ENCODE measurements around the gene OXSR1. TPM values are rescaled to one million over a fixed set of nuclear protein-coding genes. Genes with fewer than 3 reads are reported as not detected.
"Not testable (repeated sequence)": the region's sequence is repeated elsewhere in the genome, so short reads cannot be mapped to it uniquely, and the experiment has no call there.

The OXSR1 gene
- total RNA-seq, 1 donor from 2014 or later, result 32.1 TPM

DNA sequence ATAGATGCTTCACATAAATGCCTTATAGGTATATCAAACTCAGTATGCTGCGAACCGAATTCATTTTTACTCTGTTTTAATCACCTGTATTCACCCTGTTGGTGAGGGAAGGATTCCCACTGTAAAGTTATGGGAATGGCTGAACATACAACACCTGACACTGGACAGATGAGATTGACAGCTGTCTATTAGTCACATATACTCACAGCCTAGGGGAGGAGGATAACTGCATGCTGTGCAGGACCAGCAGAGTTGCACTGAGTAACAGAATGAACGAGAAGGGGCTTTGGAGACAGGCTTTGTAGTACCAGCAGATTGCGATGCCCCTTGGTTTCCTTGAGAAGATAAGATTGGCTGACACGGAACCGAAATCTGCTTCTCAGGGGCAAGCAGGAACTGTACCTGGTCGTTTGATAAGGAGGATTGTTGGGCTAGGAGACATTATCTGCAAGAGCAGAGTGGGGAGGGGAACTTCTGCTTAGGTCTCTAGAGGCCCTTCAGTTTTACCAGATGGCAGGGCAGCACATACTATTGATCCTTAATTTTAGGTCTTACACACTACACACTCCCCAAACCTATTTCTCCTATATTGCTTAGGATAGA lies 56.8 kb downstream of the OXSR1 start:
- DNase-seq (ENCODE audit: low read depth in 2 of 2), result no peak

DNA sequence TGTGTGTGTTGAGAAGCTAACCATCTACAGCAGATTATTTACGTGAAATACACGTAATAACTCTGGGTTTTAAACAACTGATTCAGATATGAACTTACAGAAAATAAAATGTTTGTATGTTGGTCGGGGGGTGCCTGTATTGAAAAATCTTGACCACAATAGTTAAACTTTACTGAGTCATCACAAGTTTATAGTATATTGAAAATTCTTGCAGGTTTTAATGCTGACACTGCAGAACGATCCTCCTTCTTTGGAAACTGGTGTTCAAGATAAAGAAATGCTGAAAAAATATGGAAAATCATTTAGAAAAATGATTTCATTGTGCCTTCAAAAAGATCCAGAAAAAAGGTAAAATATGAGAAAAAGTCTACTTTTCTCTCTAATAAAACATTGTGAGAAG lies 59.0 kb downstream of the OXSR1 start:
- DNase-seq (ENCODE audit: low read depth in 2 of 2), result no peak

DNA sequence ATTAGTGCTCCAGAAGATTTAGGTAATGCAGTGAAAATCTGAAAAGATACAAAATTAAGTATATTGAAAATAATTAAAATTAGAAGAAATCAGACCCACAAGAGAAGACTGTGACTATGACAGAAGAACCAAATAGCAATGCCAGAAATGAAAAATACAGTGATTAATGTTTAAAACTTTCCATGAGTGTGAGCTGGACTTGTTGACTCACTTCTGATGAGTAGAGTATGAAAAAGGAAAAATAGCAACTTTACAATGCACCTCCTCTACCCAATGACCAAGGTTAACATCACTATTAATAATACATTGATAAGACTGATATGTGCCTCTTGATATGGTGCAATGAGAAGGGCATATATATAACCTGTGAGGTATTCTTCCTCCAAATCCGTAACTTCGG lies 60.9 kb downstream of the OXSR1 start:
- DNase-seq (ENCODE audit: low read depth in 2 of 2), result peak in 1 of 2 donors; percentile 4

DNA sequence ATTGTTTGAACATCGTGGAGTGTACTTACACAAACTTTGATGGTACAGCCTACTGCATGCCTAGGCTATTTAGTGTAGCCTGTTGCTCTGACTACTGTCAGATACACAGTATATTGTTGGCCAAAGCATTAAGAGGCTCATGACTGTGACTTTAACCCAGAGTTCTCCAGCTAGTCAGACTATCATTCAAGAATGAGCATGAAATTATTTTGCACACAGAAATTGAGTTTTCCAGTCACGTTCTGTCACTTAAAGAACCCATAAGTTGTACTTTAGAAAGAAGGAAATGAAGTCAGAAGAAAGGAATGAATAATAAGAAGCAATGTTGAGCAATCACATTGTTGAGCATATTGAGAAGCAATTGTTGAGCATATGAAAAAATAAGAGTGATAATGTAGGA lies 62.7 kb downstream of the OXSR1 start:
- peak; percentile 10 to 36 for DNase-seq (ENCODE audit: low read depth in 2 of 2)

DNA sequence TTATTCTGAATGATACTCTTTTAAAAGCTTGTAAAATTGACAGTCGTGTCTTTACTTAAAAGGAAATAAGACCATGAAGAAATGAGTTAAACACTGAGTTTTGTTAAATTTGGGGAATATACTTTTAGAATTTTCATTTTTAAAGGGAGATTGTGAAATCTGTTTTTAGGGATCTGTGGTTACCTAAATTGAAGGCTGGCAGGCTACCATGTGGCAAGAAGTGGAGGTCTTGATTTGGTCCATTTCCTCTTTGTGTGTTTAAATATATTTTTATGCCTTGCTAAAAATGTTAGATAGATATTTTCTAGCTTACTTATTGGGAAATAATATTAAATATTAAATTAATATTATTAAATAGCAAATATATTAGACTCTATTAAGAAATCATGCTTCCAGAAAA lies 63.7 kb downstream of the OXSR1 start:
- no peak for DNase-seq (ENCODE audit: low read depth in 2 of 2)

DNA sequence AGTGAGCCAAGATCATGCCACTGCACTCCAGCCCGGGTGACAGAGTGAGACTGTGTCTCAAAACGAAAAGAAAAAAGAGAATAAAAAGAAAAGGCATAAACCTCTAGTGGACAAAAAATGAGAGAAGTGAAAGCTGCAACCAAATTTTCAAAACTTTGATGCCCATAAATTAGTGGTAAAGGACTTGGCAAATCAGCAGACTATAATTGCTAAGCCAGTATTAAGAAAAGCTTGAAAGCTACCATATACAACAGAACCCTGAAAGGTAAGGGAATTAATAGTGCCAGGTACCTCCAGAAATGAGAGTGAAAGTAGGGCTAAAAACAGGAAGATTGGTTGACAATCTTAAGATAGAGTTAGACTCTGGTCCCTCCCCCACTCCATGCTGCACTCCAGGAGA lies 67.4 kb downstream of the OXSR1 start:
- DNase-seq (ENCODE audit: low read depth in 2 of 2), result no peak

DNA sequence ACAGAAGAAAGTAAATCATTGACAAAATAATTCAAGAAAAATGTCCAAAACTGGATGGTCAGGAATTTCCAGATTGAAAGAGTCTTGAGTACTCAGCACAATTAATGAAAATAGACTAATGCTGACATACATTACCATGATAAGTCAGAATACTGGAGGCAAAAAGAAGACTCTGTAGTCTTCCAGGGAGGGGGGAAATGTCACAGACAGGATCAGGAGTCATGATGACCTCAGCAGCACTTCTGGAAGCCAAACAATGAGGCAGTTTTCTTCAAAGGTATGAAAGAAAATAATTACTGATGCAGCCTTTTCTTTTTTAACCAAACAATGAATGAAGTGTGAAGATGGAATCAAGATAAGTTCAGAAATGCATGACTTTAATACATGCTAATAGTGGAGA lies 70.1 kb downstream of the OXSR1 start:
- DNase-seq (ENCODE audit: low read depth in 2 of 2), result peak in 1 of 2 donors; percentile 18

DNA sequence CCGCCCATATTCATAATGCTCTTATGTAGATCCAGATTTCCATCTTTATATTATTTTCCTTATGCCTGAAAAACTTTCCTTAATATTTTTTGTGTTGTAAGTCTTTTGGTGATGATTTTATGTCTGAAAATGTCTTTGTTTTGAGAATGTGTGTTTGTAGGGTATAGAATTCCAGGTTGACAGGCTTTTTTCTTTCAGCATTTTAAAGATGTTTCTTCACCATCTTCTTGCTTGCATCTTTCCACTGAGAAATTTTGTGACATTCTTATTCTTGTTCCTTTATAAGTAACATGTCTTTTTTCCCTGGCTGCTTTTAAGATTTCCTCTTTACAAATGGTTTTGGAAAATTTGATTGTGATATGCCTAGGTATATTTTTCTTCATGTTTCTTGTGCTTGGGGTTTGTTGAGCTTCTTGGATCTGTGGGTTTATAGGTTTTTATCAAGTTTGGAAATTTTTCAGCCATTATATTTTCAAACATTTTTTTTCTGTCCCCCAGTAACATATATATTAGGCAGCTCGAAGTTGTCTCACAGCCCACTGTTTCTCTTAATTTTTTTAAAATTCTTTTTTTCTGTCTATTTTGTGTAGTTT lies 73.2 kb downstream of the OXSR1 start:
- DNase-seq (ENCODE audit: low read depth in 2 of 2), result no peak

DNA sequence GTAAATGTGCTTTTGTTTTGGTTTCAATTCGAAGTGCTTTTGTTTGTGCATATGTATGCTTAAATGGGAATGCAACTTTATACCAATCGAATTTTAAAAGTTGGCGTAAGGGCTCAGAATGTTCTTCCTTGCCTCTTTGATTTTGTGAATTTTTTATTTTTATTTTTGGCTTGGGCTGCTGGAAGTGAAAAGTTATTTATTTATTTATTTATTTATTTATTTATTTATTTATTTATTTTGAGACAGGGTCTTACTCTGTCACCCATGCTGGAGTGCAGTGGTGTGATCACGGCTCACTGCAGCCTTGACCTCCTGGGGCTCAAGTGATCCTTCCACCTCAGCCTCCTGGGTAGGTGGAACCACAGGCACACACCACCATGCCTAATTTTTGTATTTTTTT lies 77.5 kb downstream of the OXSR1 start:
- not testable (repeated sequence) for DNase-seq (ENCODE audit: low read depth in 2 of 2)

DNA sequence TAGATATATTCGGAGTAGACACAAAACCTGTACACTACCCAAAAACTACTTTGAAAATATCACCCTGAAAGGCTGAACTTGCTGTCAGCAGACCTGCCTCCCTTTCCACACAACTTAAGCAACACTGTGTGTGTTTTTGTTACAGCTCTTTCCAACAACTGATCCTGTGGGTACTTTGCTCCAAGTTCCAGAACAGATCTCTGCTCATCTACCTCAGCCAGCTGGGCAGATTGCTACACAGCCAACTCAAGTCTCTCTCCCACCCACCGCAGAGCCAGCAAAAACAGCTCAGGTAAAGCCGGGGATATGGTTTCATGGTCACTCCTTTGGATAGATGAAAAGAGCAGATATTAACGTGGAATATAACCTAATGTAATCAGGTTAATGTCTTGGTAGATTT lies 80.6 kb downstream of the OXSR1 start:
- no peak for DNase-seq (ENCODE audit: low read depth in 2 of 2)

DNA sequence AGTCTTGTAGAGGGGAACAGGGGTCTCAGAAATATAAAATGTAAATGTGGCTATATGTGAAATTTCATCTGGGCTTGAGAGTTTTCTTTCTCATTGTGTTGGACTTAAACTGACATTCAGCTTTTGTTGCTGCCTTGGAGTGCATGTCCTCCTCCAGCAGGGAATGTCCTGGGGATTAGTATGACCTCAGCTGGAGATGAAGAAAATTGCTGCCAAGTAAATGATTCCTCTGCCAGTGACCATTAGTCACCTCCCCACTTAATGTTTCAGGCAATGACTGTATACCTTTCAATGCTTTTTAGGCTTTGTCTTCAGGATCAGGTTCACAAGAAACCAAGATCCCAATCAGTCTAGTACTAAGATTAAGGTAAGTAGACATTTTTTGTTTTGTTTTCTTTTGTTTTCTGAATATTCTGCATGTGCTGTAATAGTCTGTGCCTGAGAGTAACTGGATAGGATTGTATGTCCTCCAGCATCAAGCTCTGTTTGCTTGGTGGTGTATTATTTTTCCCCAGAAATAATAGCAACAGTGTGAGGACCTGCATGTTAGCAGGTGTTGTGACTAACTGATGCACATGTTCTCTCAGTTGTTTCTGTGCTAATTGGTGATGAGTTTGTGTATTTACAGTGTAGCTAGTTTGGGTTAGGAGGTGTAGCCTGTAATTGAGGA lies 82.2 kb downstream of the OXSR1 start:
- DNase-seq (ENCODE audit: low read depth in 2 of 2), result peak; percentile 31 to 86

DNA sequence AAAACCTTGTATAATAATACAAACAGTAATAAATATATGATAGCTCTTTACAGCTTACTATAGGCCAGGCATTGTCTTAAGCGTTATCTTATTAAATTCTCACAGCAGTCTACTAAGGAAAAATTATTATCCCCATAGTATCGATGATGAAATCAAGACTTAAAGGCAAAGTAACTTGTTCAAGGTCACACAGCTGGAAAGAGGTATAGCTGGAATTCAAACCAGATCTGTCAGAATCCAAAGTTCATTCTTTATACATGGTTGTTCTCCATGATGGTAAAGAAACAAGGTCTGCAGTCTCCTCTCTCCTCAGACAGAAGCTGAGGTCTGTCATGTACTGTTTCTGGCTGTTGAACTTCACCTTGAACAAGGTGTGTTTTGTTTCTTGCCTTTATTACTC lies 84.9 kb downstream of the OXSR1 start:
- DNase-seq (ENCODE audit: low read depth in 2 of 2), result no peak

DNA sequence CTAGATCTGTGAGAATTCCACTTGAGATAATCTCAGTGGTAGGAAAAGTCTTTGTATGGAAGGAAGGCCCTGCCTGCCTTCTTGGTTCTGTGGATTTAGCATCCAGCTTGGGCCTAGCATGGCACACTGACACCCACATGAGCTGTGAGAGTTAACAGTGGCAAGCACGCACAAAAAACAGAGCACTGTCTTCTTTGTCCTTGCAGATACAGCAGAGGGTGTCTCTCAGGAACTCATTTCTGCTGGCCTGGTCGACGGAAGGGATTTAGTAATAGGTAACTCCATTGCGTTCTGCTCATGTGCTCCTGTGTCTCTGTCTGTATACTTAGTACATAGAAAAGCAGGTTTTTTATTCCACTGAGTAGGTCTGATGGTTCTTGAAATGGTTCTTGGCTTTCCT lies 85.9 kb downstream of the OXSR1 start:
- DNase-seq (ENCODE audit: low read depth in 2 of 2), result no peak

DNA sequence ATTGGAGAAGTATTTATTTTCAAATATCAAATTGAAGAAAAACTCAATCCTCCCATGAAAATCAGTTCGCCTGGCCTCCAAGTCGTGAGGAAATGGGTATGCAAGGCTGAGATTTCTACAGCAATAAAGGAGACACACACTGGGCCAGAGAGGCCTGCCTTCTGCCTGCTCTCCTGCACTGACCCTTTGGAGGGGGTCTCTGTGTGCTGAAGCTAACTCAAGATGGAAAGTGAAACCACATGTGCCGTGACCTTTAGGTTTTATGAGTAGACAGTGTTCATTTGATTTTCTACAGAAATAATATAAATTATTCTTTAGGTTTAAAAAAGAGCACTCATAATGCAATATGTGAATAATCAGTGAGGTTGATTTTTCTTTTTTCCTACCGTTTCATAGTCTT lies 88.4 kb downstream of the OXSR1 start:
- no peak for DNase-seq (ENCODE audit: low read depth in 2 of 2)

DNA sequence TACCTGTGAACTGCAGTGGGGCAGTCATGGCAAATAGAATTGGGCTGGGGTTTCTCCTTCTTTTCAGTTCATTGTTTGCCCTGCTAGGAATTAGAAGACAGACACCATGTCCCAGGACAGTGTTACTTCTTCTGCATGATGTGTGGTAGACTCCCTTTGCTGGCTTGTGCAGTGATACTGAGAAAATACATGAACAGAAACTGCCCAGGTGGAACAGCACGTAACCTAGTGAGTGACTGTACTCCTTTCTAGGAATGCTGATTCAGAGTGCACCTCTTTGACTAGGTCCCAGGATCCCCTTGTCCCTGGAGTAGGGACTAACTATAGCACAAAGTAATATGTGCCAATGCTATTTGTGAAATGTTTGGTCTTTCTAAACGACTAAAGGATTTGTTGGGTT lies 89.5 kb downstream of the OXSR1 start:
- no peak for DNase-seq (ENCODE audit: low read depth in 2 of 2)

DNA sequence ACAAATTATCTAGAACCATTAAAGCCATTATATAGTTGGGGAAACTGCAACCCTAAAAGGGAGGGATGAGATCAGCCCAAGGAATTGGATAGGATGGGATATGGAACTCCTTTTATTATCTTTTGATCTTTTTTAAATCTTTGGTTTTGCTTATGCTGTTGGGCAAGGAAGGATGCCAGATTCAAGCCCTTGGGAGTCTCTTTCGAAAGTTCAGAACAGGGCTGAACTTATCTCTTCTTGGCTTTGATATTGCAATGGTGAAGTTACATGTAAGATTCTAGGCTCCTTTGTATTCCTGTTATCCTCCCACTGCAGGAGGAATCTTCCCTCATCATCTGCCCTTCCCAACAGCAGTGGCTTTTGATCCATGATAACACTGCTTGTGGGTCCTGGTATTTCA lies 90.3 kb downstream of the OXSR1 start:
- DNase-seq (ENCODE audit: low read depth in 2 of 2), result no peak

DNA sequence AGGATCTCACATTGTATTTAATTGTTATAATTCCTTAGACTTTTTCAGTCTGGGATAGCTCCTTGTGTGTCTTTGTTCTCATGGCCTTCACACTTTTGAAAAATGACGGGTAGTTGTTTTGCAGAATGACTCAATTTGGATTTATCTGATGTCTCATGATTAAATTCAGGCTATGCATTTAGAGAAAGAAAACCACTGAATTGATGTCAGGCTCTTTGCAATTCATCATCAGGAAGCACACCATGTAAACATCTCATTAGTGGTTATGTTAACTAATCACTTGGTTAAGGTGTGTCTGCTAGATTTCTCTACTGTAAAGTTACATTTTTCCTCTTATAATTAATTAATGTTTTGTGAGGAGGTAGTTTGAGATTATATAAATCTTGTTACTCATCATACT lies 92.2 kb downstream of the OXSR1 start:
- DNase-seq (ENCODE audit: low read depth in 2 of 2), result no peak

DNA sequence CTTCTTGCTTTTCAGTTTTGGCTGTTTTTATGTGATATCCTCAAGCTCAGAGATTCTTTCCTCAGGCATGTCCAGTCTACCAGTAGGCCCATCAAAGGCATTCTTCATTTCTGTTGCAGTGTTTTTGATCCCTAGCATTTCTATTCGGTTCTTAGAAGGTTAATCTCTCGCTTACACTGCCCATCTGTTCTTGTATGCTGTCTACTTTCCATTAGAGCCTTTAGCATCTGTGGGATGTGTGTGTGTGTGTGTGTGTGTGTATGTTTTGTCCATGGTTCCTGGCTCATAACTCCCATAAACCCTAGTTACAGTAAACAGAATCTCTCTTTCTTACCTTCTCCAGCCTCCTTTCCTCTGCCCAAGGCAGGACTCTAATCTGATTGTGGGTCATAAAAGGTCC lies 95.1 kb downstream of the OXSR1 start:
- no peak for DNase-seq (ENCODE audit: low read depth in 2 of 2)

DNA sequence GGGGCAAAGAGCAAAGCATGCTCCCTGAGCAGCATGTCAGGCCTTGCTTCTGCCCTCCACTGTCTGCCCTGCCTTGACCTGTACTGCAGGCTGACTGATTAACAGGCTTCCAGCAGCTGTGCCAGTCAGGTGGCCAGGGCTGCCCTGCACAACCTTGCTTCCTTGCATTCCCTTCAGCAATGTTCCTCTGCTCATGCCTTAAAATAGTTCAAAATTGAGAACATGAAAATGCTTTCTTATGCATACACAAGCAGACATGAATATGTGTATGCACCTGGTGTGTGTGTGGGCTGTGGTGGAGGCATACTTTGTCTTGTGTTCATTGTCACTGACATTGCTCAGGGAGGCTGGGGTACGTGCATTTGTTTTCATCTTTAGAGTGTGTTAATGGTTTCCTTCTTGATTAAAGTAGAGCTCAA lies 99.0 kb downstream of the OXSR1 start:
- DNase-seq (ENCODE audit: low read depth in 2 of 2), result no peak

DNA sequence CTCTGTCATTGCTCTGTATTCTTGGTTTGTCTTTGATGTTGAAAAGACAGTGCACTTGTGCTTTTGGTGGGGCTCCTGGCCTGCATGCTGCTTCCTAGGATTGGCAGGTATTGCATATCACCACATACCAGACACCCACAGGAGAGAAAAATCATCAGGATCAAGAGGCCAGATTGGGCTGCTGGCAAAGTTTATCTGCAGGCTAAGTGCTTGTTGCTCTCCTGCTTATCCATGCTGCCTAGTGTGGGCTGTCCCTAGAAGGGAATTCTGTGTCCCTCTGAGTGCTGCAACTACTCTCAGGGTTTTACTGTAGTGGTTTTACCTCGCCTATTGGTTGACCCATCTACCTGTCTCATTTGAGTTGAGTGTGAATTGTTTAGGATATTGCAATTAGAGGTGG lies 99.4 kb downstream of the OXSR1 start:
- no peak for DNase-seq (ENCODE audit: low read depth in 2 of 2)

DNA sequence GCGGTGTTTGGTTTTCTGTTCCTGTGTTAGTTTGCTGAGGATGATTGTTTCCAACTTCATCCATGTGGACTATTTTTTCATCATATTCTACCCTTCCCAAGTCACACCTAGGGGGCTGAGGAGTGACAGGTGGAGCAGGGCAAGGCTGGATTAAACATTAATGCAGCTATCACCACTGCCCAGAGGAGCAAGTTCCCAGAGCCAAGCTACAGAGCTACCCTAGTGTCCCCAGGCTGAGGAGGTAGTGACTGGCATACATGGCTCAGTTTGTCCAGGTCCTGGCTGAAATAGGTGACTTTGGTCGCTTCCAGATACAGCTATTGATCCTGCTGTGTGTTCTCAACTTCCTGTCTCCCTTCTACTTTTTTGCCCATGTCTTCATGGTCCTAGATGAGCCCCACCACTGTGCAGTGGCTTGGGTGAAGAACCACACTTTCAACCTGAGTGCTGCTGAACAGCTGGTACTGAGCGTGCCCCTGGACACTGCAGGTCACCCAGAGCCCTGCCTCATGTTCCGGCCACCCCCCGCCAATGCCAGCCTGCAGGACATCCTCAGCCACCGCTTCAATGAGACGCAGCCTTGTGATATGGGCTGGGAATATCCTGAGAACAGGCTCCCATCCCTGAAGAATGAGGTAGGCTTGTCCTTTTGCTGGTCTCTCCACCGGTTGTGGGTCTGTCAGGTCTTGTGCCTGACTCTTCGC lies 100.4 kb downstream of the OXSR1 start, which contains the start of gene SLC22A13:
Gene SLC22A13, plus strand, starts transcription at position 209 of the 704 bp plus-strand sequence. Its CDS starts 49 bp downstream, at position 258.
- DNase-seq (ENCODE audit: low read depth in 2 of 2), result no peak

DNA sequence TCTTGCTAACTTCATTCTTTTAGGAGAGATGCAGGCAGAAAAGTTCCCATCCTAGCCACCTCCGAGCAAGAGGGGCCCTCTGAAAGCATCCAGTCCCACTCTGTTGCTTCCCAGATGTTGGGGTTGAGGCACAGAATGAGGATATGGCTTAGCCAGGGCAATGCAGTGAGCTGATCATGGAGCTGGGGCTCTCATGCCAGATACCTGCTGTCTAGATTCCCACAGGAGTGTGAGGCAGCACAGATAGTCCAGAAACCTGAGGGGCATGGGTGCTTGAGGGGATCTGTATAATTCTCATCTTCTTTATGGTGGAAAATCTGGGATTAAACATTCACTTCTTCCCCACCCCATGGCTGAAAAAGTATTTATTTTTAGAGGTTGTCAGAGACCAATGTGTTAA lies 101.5 kb downstream of the OXSR1 start:
- DNase-seq (ENCODE audit: low read depth in 2 of 2), result no peak

DNA sequence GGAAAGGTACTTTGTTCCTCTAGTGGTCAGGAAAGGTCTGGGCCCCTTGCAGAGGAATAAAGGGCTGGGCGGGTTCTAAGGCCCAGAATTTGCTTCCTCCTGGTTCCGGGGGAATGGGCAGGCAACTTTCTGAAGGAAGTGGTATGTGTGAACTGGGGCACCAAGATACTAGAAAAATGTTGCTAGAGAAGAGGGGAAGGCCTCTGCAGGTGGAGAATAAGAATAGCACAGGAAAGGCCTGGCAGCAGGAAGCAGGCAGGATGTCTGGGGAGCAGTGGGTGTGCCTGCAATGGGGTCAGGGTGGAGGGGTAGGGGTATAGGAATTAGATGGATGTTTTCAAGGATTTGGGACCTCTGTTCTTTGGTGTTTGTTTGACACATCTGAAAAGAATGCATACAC lies 102.3 kb downstream of the OXSR1 start:
- DNase-seq (ENCODE audit: low read depth in 2 of 2), result no peak

All from lung microvascular endothelial cell (primary cell).